HG02763 (cell line): ENCODE data around the gene IGF2BP2.
"Not testable (repeated sequence)": the region's sequence is repeated elsewhere in the genome, so short reads cannot be mapped to it uniquely, and the experiment has no call there.

Experiments
- ATAC-seq: cut with Tn5 transposase; IDR thresholded peaks from one replicate; pipeline ENCODE4 v1.9.1; 2021; ENCODE audit warnings: mild to moderate bottlenecking, moderate library complexity; ENCODE audit not compliant: unreplicated experiment

IGF2BP2 gene

GRCh38 chr3:185838417-185838989 lies 13.7 kb upstream of the IGF2BP2 start:
- ATAC-seq: not testable (repeated sequence)

GRCh38 chr3:185837414-185837813 lies 12.6 kb upstream of the IGF2BP2 start:
- ATAC-seq: no peak

GRCh38 chr3:185831990-185832389 lies 7.1 kb upstream of the IGF2BP2 start:
- no peak for ATAC-seq

- ATAC-seq: no peak
Observed at GRCh38 chr3:185831195-185831594, 6.4 kb upstream of the IGF2BP2 start.

- no peak for ATAC-seq
Observed at GRCh38 chr3:185830018-185830797, 5.4 kb upstream of the IGF2BP2 start.

GRCh38 chr3:185828755-185829154 lies 3.9 kb upstream of the IGF2BP2 start:
- no peak for ATAC-seq

GRCh38 chr3:185827595-185828344 lies 2.9 kb upstream of the IGF2BP2 start:
- no peak for ATAC-seq

- no peak for ATAC-seq
Observed at GRCh38 chr3:185825639-185826481, 1.0 kb upstream of the IGF2BP2 start.

- ATAC-seq: no peak
Observed at GRCh38 chr3:185824051-185825005, 514 bp downstream of the IGF2BP2 start.

- ATAC-seq: no peak
Observed at GRCh38 chr3:185823078-185824044, 1.5 kb downstream of the IGF2BP2 start.

GRCh38 chr3:185822221-185823000 lies 2.4 kb downstream of the IGF2BP2 start:
- ATAC-seq: no peak

- ATAC-seq: no peak
Observed at GRCh38 chr3:185820973-185821758, 3.7 kb downstream of the IGF2BP2 start.

GRCh38 chr3:185818267-185818875 lies 6.5 kb downstream of the IGF2BP2 start:
- no peak for ATAC-seq

GRCh38 chr3:185815391-185816282 lies 9.2 kb downstream of the IGF2BP2 start:
- ATAC-seq: no peak

- no peak for ATAC-seq
Observed at GRCh38 chr3:185813691-185814215, 11.1 kb downstream of the IGF2BP2 start.
